CD14-positive monocyte (primary cell): ENCODE measurements around the gene CECR2. TPM values are rescaled to one million over a fixed set of nuclear protein-coding genes. Genes with fewer than 3 reads are reported as not detected.

ENCODE experiments used
- DNase-seq, 3 donors: peaks; one replicate each; pipeline ENCODE4 v3.0.0-alpha.2; 2011 to 2022
- H2AFZ ChIP-seq: 2 replicates; pipeline ENCODE4 v1.6.0; 2012; ENCODE audit warnings: mild to moderate bottlenecking, low read depth, low read length, inconsistent platforms; ENCODE audit not compliant: insufficient read depth, poor library complexity, severe bottlenecking
- H3K27ac ChIP-seq, 2 donors: 1 replicate in 1 of 2; 2 replicates in 1 of 2; pipeline ENCODE4 v1.5.1; 2012 to 2013; ENCODE audit warnings: low read length in 2 of 2, control low read depth in 1 of 2, inconsistent platforms in 1 of 2, low read depth in 1 of 2, mild to moderate bottlenecking in 1 of 2
- H3K27me3 ChIP-seq, 2 donors: one replicate each; pipeline versions ENCODE4 v1.6.0 to v1.6.1; 2011 to 2013; ENCODE audit warnings: low read length in 2 of 2; ENCODE audit not compliant: control insufficient read depth in 2 of 2, insufficient read depth in 2 of 2
- H3K36me3 ChIP-seq, 2 donors: replicated peaks in 1 of 2; 1 replicate in 1 of 2; 2 replicates in 1 of 2; pipeline versions ENCODE4 v1.5.1 to v1.6.1; 2012 to 2013; ENCODE audit warnings: low read length in 2 of 2, control low read depth in 1 of 2, inconsistent platforms in 1 of 2, mild to moderate bottlenecking in 1 of 2; ENCODE audit not compliant: insufficient read depth in 2 of 2, control insufficient read depth in 1 of 2
- H3K4me1 ChIP-seq, 2 donors: 1 replicate in 1 of 2; 2 replicates in 1 of 2; pipeline versions ENCODE4 v1.5.1 to v1.6.1; 2012 to 2013; ENCODE audit warnings: low read length in 2 of 2, control low read depth in 1 of 2, inconsistent platforms in 1 of 2, mild to moderate bottlenecking in 1 of 2, moderate library complexity in 1 of 2; ENCODE audit not compliant: insufficient read depth in 2 of 2, control insufficient read depth in 1 of 2
- H3K4me2 ChIP-seq: replicated peaks from 2 replicates; pipeline ENCODE3; 2012; ENCODE audit warnings: low read length, moderate library complexity, mild to moderate bottlenecking; ENCODE audit not compliant: poor library complexity, severe bottlenecking; ENCODE audit errors: extremely low read depth
- H3K4me3 ChIP-seq, 3 experiments: fragments of 200-600 bp in 1 of 3; sonication (generic) in 1 of 3; replicated peaks in 1 of 3; 1 replicate in 2 of 3; 2 replicates in 1 of 3; pipeline ENCODE4 v1.5.1; 2011 to 2013; ENCODE audit warnings: low read length in 3 of 3, mild to moderate bottlenecking in 3 of 3, control low read depth in 2 of 3, low read depth in 2 of 3, inconsistent platforms in 1 of 3, moderate library complexity in 1 of 3
- H3K79me2 ChIP-seq: 2 replicates; pipeline ENCODE4 v1.6.0; 2012; ENCODE audit warnings: mild to moderate bottlenecking, control low read depth, inconsistent platforms, low read length, moderate library complexity; ENCODE audit not compliant: insufficient read depth
- H3K9ac ChIP-seq: 2 replicates; pipeline ENCODE4 v1.6.0; 2017; ENCODE audit warnings: low read length, mild to moderate bottlenecking; ENCODE audit not compliant: insufficient read depth, poor library complexity, severe bottlenecking
- H3K9me3 ChIP-seq, 2 donors: replicated peaks in 1 of 2; 1 replicate in 1 of 2; 2 replicates in 1 of 2; pipeline versions ENCODE4 v1.5.1 to v1.6.1; 2012 to 2013; ENCODE audit warnings: low read length in 2 of 2, control low read depth in 1 of 2; ENCODE audit not compliant: control insufficient read depth in 1 of 2, insufficient read depth in 1 of 2
- H4K20me1 ChIP-seq: 2 replicates; pipeline ENCODE4 v1.6.0; 2012; ENCODE audit warnings: mild to moderate bottlenecking, low read length, control low read depth, moderate library complexity; ENCODE audit not compliant: insufficient read depth
- H3K27ac Mint-ChIP-seq, 7 donors: one replicate each; pipeline ENCODE4 v1.8.0; 2020; ENCODE audit warnings: mild to moderate bottlenecking in 7 of 7, mixed read lengths in 7 of 7, moderate library complexity in 6 of 7, inconsistent platforms in 2 of 7
- H3K27me3 Mint-ChIP-seq, 3 donors: one replicate each; pipeline ENCODE4 v1.8.0; 2021 to 2022; ENCODE audit warnings: low read depth in 3 of 3, mild to moderate bottlenecking in 3 of 3, mixed read lengths in 3 of 3, moderate library complexity in 3 of 3, inconsistent platforms in 1 of 3
- H3K36me3 Mint-ChIP-seq, 2 donors: one replicate each; pipeline ENCODE4 v1.8.0; 2020; ENCODE audit warnings: mixed read lengths in 2 of 2, inconsistent platforms in 1 of 2, mild to moderate bottlenecking in 1 of 2
- H3K4me1 Mint-ChIP-seq: one replicate; pipeline ENCODE4 v1.8.0; 2020; ENCODE audit warnings: mild to moderate bottlenecking, mixed read lengths
- H3K4me3 Mint-ChIP-seq, 2 donors: one replicate each; pipeline ENCODE4 v1.8.0; 2020; ENCODE audit warnings: mild to moderate bottlenecking in 2 of 2, mixed read lengths in 2 of 2, moderate library complexity in 1 of 2
- H3K9me3 Mint-ChIP-seq, 7 donors: one replicate each; pipeline ENCODE4 v1.8.0; 2020 to 2022; ENCODE audit warnings: mixed read lengths in 7 of 7, mild to moderate bottlenecking in 6 of 7, moderate library complexity in 6 of 7, inconsistent platforms in 2 of 7
- CTCF ChIP-seq: fragments of 200-600 bp; IDR thresholded peaks from one replicate; pipeline ENCODE4 v1.8.0; 2022; ENCODE audit warnings: antibody characterized with exemption, mild to moderate bottlenecking
- WGBS: methylation state at CpG from one replicate; pipeline ENCODE4 v1.1.5; 2013; ENCODE audit warnings: missing lambda C conversion rate; ENCODE audit not compliant: insufficient coverage; 5-methylcytosine and 5-hydroxymethylcytosine counted together
- intact Hi-C, 2 donors: fragments of 100-400 bp; cut with micrococcal nuclease; formaldehyde crosslinking; loops; one replicate each; pipeline versions ENCODE4 v1.15.0 to v1.15.1; 2023
- polyA plus RNA-seq, 3 donors: library from polyadenylated mRNA; depleted of rRNA in 1 of 3; unstranded in 2 of 3; stranded (reverse) in 1 of 3; fragments of 300-500 nt in 2 of 3; fragments of >200 nt in 1 of 3; fragmentation: Illumina TruSeq in 2 of 3; gene quantifications; 1 replicate in 2 of 3; 2 replicates in 1 of 3; pipeline ENCODE4 v1.2.3, GENCODE V29; 2012 to 2021

Gene CECR2
- polyA plus RNA-seq, 3 donors = 0.02 to 0.29 (median 0.24) TPM

GRCh38 chr22:17508110-17508509, 138.8 kb downstream of the CECR2 start:
- H3K4me1 Mint-ChIP-seq = no peaks in the 10 kb centered on the region
- no CpG with 5 or more reads among the region's 3 CpGs for WGBS
- intact Hi-C loops = loop anchor here (10.0 kb wide), 2 partner anchors 243 to 593 kb away; no protein-coding TSS in a partner anchor

GRCh38 chr22:17512960-17513359, 143.7 kb downstream of the CECR2 start:
- H3K4me1 ChIP-seq = no peaks in the 10 kb centered on the region
- H3K4me3 Mint-ChIP-seq = no peak overlapping the region
- peaks cover 2 to 5% of the 10 kb centered on the region in 2 donors for H3K36me3 Mint-ChIP-seq
- H3K4me1 Mint-ChIP-seq = no peaks in the 10 kb centered on the region
- no peaks in the 10 kb centered on the region for H3K9me3 ChIP-seq
- DNase-seq = no peak
- peaks cover 12 to 13% (median 12%) of the 10 kb centered on the region in 3 donors for H3K27me3 Mint-ChIP-seq
- H3K4me2 ChIP-seq = no peak overlapping the region
- H3K27me3 ChIP-seq = no peaks in the 10 kb centered on the region
- no peaks in the 10 kb centered on the region for H4K20me1 ChIP-seq
- no peak overlapping the region for H3K9ac ChIP-seq
- H3K4me3 ChIP-seq = no peak overlapping the region
- H3K36me3 ChIP-seq = no peaks in the 10 kb centered on the region
- no peak for TF ChIP-seq CTCF
- intact Hi-C loops = loop anchor here in 1 of 2 donors (5.0 kb wide), 1 partner anchor 564 kb away; the partner anchor contains the start of gene PEX26
- H2AFZ ChIP-seq = no peak overlapping the region
- 100% methylated on average over 1 of the region's 4 CpGs for WGBS
- H3K79me2 ChIP-seq = no peaks in the 10 kb centered on the region
- no peak overlapping the region for H3K27ac ChIP-seq
- H3K27ac Mint-ChIP-seq = no peak overlapping the region
- no peaks in the 10 kb centered on the region for H3K9me3 Mint-ChIP-seq

More at GRCh38 chr22:17508110-17508509, 138.8 kb downstream of the CECR2 start:
- Mint-ChIP-seq H3K4me3 (no peak overlapping the region), H3K27me3 (peaks cover 9 to 13% (median 13%) of the 10 kb centered on the region in 3 donors), H3K9me3 (peaks cover 0 to 2% (median 0%) of the 10 kb centered on the region in 7 donors), H3K27ac (no peak overlapping the region), H3K36me3 (peaks cover 18 to 19% of the 10 kb centered on the region in 2 donors)
- H3K36me3 ChIP-seq = no peaks in the 10 kb centered on the region
- TF ChIP-seq CTCF = no peak
- H3K9me3 ChIP-seq = no peaks in the 10 kb centered on the region
- no peaks in the 10 kb centered on the region for H3K79me2 ChIP-seq
- H3K27me3 ChIP-seq = no peaks in the 10 kb centered on the region
- no peak for DNase-seq
- H3K9ac ChIP-seq = no peak overlapping the region
- H3K27ac ChIP-seq = no peak overlapping the region
- H3K4me2 ChIP-seq = no peak overlapping the region
- H3K4me3 ChIP-seq = no peak overlapping the region
- H4K20me1 ChIP-seq = no peaks in the 10 kb centered on the region
- H3K4me1 ChIP-seq = no peaks in the 10 kb centered on the region
- H2AFZ ChIP-seq = no peak overlapping the region
